ENCODE measurements around the gene SPOCK1. TPM values are rescaled to one million over a fixed set of nuclear protein-coding genes. Genes with fewer than 3 reads are reported as not detected.

Gene SPOCK1
- total RNA-seq, 1 experiment from 2014 or later, result 9.8 TPM

- Histone ChIP-seq H3K4me1 (ENCODE audit: insufficient read depth, low read length) (peaks cover 15% of the 10 kb centered on the region), H3K4me2 (ENCODE audit: low read length) (no peak overlapping the region), H3K9ac (ENCODE audit: low read length) (no peak overlapping the region), H4K20me1 (ENCODE audit: low read length) (no peaks in the 10 kb centered on the region), H3F3A (ENCODE audit: low read length, unreplicated experiment) (no peaks in the 10 kb centered on the region), H3K36me3 (ENCODE audit: low read depth, low read length) (no peaks in the 10 kb centered on the region), H3K9me2 (replicated peaks; ENCODE audit: low read length) (no peaks in the 10 kb centered on the region), H3K4me3 (ENCODE audit: low read length) (no peak overlapping the region), H3K9me3 (ENCODE audit: low read length) (no peaks in the 10 kb centered on the region), H3K27me3 (ENCODE audit: low read length) (no peaks in the 10 kb centered on the region), H3K27ac (ENCODE audit: low read length) (no peak overlapping the region), H3K79me2 (ENCODE audit: low read length) (no peaks in the 10 kb centered on the region), H2AFZ (ENCODE audit: low read length) (no peak overlapping the region)
- TF ChIP-seq EZH2phosphoT487 (IDR thresholded peaks at IDR 0.05; ENCODE audit: borderline replicate concordance, low read length), result no peak
- TF ChIP-seq EZH2 (IDR thresholded peaks at IDR 0.05; ENCODE audit: low read length, unreplicated experiment), result no peak
- TF ChIP-seq, protein P1, sequence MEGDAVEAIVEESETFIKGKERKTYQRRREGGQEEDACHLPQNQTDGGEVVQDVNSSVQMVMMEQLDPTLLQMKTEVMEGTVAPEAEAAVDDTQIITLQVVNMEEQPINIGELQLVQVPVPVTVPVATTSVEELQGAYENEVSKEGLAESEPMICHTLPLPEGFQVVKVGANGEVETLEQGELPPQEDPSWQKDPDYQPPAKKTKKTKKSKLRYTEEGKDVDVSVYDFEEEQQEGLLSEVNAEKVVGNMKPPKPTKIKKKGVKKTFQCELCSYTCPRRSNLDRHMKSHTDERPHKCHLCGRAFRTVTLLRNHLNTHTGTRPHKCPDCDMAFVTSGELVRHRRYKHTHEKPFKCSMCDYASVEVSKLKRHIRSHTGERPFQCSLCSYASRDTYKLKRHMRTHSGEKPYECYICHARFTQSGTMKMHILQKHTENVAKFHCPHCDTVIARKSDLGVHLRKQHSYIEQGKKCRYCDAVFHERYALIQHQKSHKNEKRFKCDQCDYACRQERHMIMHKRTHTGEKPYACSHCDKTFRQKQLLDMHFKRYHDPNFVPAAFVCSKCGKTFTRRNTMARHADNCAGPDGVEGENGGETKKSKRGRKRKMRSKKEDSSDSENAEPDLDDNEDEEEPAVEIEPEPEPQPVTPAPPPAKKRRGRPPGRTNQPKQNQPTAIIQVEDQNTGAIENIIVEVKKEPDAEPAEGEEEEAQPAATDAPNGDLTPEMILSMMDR (conservative IDR thresholded peaks at IDR 0.05; ENCODE audit: low read depth, low read length), result no peak
- CTCF ChIA-PET, result no interaction called here
- POLR2A ChIA-PET (ENCODE audit: unreplicated experiment), result no interaction called here
- ATAC-seq (no peak), DNase-seq (no peak)
- intact Hi-C loops (cut with micrococcal nuclease), result no loop called here
- no TSS peak for BruUV-seq (replicated peaks)
Observed at GRCh38 chr5:137287569-137287968, 211.6 kb downstream of the SPOCK1 start.

GRCh38 chr5:137286025-137286610, 213.0 kb downstream of the SPOCK1 start:
- DNase-seq, result no peak
- CTCF ChIA-PET, result no interaction called here
- Histone ChIP-seq H3K27me3 (ENCODE audit: low read length) (no peaks in the 10 kb centered on the region), H3K9ac (ENCODE audit: low read length) (no peak overlapping the region), H3K4me3 (ENCODE audit: low read length) (no peak overlapping the region), H3K4me1 (ENCODE audit: insufficient read depth, low read length) (peaks cover 20% of the 10 kb centered on the region), H3K9me2 (replicated peaks; ENCODE audit: low read length) (no peaks in the 10 kb centered on the region), H3K27ac (ENCODE audit: low read length) (no peak overlapping the region), H4K20me1 (ENCODE audit: low read length) (no peaks in the 10 kb centered on the region), H3F3A (ENCODE audit: low read length, unreplicated experiment) (no peaks in the 10 kb centered on the region), H3K4me2 (ENCODE audit: low read length) (no peak overlapping the region), H3K79me2 (ENCODE audit: low read length) (no peaks in the 10 kb centered on the region), H3K36me3 (ENCODE audit: low read depth, low read length) (no peaks in the 10 kb centered on the region), H3K9me3 (ENCODE audit: low read length) (no peaks in the 10 kb centered on the region), H2AFZ (ENCODE audit: low read length) (no peak overlapping the region)
- POLR2A ChIA-PET (ENCODE audit: unreplicated experiment), result no interaction called here
- no peak for ATAC-seq
- no TSS peak for BruUV-seq (replicated peaks)
- intact Hi-C loops (cut with micrococcal nuclease), result no loop called here
- TF ChIP-seq, protein P1 (conservative IDR thresholded peaks at IDR 0.05; ENCODE audit: low read depth, low read length), result no peak
- TF ChIP-seq EZH2phosphoT487 (IDR thresholded peaks at IDR 0.05; ENCODE audit: borderline replicate concordance, low read length), result no peak
- no peak for TF ChIP-seq EZH2 (IDR thresholded peaks at IDR 0.05; ENCODE audit: low read length, unreplicated experiment)

DNA sequence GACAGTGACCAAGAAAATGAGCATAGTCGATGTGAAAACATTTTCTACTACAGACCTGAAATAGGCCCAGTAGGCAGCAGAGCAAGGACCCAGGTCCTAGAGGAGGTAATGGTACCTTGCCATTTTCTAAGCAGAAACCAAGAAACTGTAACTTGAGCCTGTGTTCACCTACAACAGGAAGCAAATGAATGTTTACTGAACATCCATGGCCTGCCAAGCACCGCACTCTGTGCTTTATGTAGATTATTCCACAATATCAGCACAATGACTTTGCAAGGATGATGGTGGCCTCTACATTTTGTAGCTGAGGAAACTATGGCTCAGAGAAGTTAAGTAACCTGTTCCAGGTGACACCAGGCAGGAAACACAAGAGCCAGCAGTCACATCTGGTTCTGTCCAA, 215.3 kb downstream of the SPOCK1 start:
- no peaks in the 10 kb centered on the region for H4K20me1 ChIP-seq (ENCODE audit: low read length)
- ATAC-seq (no peak), DNase-seq (no peak)
- H3K36me3 ChIP-seq (ENCODE audit: low read depth, low read length), result no peaks in the 10 kb centered on the region
- H2AFZ ChIP-seq (ENCODE audit: low read length), result no peak overlapping the region
- intact Hi-C loops (cut with micrococcal nuclease), result no loop called here
- peaks cover 30% of the 10 kb centered on the region for H3K4me1 ChIP-seq (ENCODE audit: insufficient read depth, low read length)
- no peak overlapping the region for H3K4me2 ChIP-seq (ENCODE audit: low read length)
- ChIA-PET CTCF (no interaction called here), POLR2A (ENCODE audit: unreplicated experiment) (no interaction called here)
- no peaks in the 10 kb centered on the region for H3K79me2 ChIP-seq (ENCODE audit: low read length)
- H3F3A ChIP-seq (ENCODE audit: low read length, unreplicated experiment), result no peaks in the 10 kb centered on the region
- H3K9ac ChIP-seq (ENCODE audit: low read length), result no peak overlapping the region
- no peaks in the 10 kb centered on the region for H3K27me3 ChIP-seq (ENCODE audit: low read length)
- TF ChIP-seq EZH2 (IDR thresholded peaks at IDR 0.05; ENCODE audit: low read length, unreplicated experiment) (no peak), EZH2phosphoT487 (IDR thresholded peaks at IDR 0.05; ENCODE audit: borderline replicate concordance, low read length) (no peak)
- TF ChIP-seq, protein P1 (conservative IDR thresholded peaks at IDR 0.05; ENCODE audit: low read depth, low read length), result no peak
- BruUV-seq (replicated peaks), result no TSS peak
- no peaks in the 10 kb centered on the region for H3K9me2 ChIP-seq (replicated peaks; ENCODE audit: low read length)
- H3K4me3 ChIP-seq (ENCODE audit: low read length), result no peak overlapping the region
- H3K27ac ChIP-seq (ENCODE audit: low read length), result no peak overlapping the region
- H3K9me3 ChIP-seq (ENCODE audit: low read length), result no peaks in the 10 kb centered on the region
